ENCODE data around the gene NRAP. TPM values are rescaled to one million over a fixed set of nuclear protein-coding genes. Genes with fewer than 3 reads are reported as not detected.

The NRAP gene
- total and polyA plus RNA-seq, 2 donors (not counting 3 experiments of a cell fraction or from before 2014, with no cell fraction given) = not detected

GRCh38 chr10:113686028-113686427 lies 22.2 kb upstream of the NRAP start:
- dilution Hi-C loops (cut with MboI; ENCODE audit: extremely low pct_ligation_motif_present, low sequenced_read_pairs) = no loop called here
- Histone ChIP-seq H3K79me2 (ENCODE audit: control insufficient read depth, insufficient read depth, low read length) (peaks cover 74% of the 10 kb centered on the region), H2AFZ (ENCODE audit: low read depth, low read length) (no peak overlapping the region), H3K9me1 (replicated peaks; ENCODE audit: control insufficient read depth, extremely low read depth, insufficient read depth, low read length) (no peaks in the 10 kb centered on the region), H3K27me3 (ENCODE audit: control insufficient read depth in 2 of 2, insufficient read depth in 2 of 2, low read length in 2 of 2) (no peaks in the 10 kb centered on the region), H3K9ac (replicated peaks; ENCODE audit: extremely low read depth, insufficient read depth, low read length) (no peak overlapping the region), H3K4me2 (ENCODE audit: insufficient read depth, low read length) (no peak overlapping the region), H3K4me3 (replicated peaks in 1 of 3; ENCODE audit: insufficient read depth in 1 of 3, low read depth in 1 of 3, low read length in 3 of 3) (no peak overlapping the region), H3K4me1 (ENCODE audit: control insufficient read depth, extremely low read depth, insufficient read depth, low read length) (peaks cover 10% of the 10 kb centered on the region), H3K27ac (ENCODE audit: insufficient read depth, low read depth, low read length) (no peak overlapping the region), H3K9me3 (replicated peaks; ENCODE audit: control insufficient read depth, insufficient read depth, low read length) (no peaks in the 10 kb centered on the region), H4K20me1 (replicated peaks; ENCODE audit: control insufficient read depth, extremely low read depth, insufficient read depth, low read length) (peaks cover 4% of the 10 kb centered on the region), H3K36me3 (ENCODE audit: control insufficient read depth in 2 of 2, extremely low read depth in 1 of 2, insufficient read depth in 2 of 2, low read length in 2 of 2) (no peaks in the 10 kb centered on the region)
- TF ChIP-seq JUN (IDR thresholded peaks at IDR 0.05; ENCODE audit: borderline replicate concordance, insufficient read depth, insufficient read length, low read depth) = no peak
- TF ChIP-seq CTCF (IDR thresholded peaks at IDR 0.05; ENCODE audit: extremely low read depth in 1 of 2, insufficient read depth in 1 of 2, low read depth in 1 of 2, low read length in 2 of 2) = no peak
- TF ChIP-seq FOS (IDR thresholded peaks at IDR 0.05; ENCODE audit: borderline replicate concordance, insufficient read depth, low read length) = no peak
- TF ChIP-seq MYC (IDR thresholded peaks at IDR 0.05; ENCODE audit: low read depth, low read length) = no peak
- no peak for TF ChIP-seq POLR2AphosphoS5 (IDR thresholded peaks at IDR 0.05; ENCODE audit: insufficient read depth, low read depth, low read length)
- no peak for TF ChIP-seq GATA2 (IDR thresholded peaks at IDR 0.05; ENCODE audit: insufficient read depth, insufficient read length, low read depth, low read length)
- TF ChIP-seq POLR2A (IDR thresholded peaks at IDR 0.05; ENCODE audit: low read depth, low read length) = no peak
- TF ChIP-seq MAX (IDR thresholded peaks at IDR 0.05; ENCODE audit: insufficient read depth, insufficient read length) = no peak
- no peak for TF ChIP-seq EZH2 (IDR thresholded peaks at IDR 0.05; ENCODE audit: borderline replicate concordance, low read depth, low read length, severe bottlenecking)
- ChIA-PET POLR2A (no interaction called here), CTCF (no interaction called here)
- intact Hi-C loops (cut with micrococcal nuclease) = no loop called here
- BruUV-seq (replicated peaks) = no TSS peak
- FAIRE-seq (no peak), DNase-seq (ENCODE audit: low read depth, low spot score) (no peak)

Measured in endothelial cell of umbilical vein (primary cell).